Astrocyte (in vitro differentiated cells and primary cell): ENCODE data around the gene STX7.

ENCODE experiments used
- CTCF ChIP-seq: IDR thresholded peaks from 2 replicates; pipeline ENCODE4 v1.5.1; 2011; ENCODE audit warnings: low read depth, mild to moderate bottlenecking, inconsistent platforms, low read length, moderate library complexity; ENCODE audit not compliant: insufficient read depth
- EZH2 ChIP-seq: IDR thresholded peaks from 2 replicates; pipeline ENCODE4 v1.6.1; 2012; ENCODE audit warnings: mild to moderate bottlenecking, low read length, inconsistent platforms; ENCODE audit not compliant: insufficient read depth

GRCh38 chr6:132412656-132413498 is 100.0 kb downstream of the STX7 start:
- TF ChIP-seq EZH2 (no peak), CTCF (no peak)
